HepG2 (cell line): Measurements from ENCODE around the gene ABI2. TPM values are rescaled to one million over a fixed set of nuclear protein-coding genes. Genes with fewer than 3 reads are reported as not detected.
"Not testable (repeated sequence)": the region's sequence is repeated elsewhere in the genome, so short reads cannot be mapped to it uniquely, and the experiment has no call there.

Experiments used
- ATAC-seq: fragments of 200-7000 bp; cut with Tn5 transposase; 3 replicates; pipeline ENCODE4 v1.9.1; 2020; ENCODE audit warnings: mild to moderate bottlenecking, moderate library complexity
- BruUV-seq: library from RNA; stranded (reverse); fragments of 400-500 nt; replicated peaks from 2 replicates; lab custom pipeline; 2021; lab: Mats Ljungman, UMichigan
- CTCF ChIA-PET: fragments of 300-600 bp; formaldehyde crosslinking; extraction: SDS; loops from one replicate; lab custom pipeline; 2021; ENCODE audit warnings: low total read pairs, inconsistent platforms, low intra/inter-chr PET ratio; lab: Yijun Ruan, JAX
- POLR2A ChIA-PET: fragments of 350-600 bp; sonication (Branson Sonifier 250); formaldehyde crosslinking; loops from one replicate; lab custom pipeline; 2020; ENCODE audit warnings: antibody characterized with exemption, inconsistent platforms; lab: Yijun Ruan, JAX
- DNase-seq: peaks from one replicate; pipeline ENCODE4 v3.0.0-alpha.2; 2015; ENCODE audit warnings: low spot score
- FAIRE-seq: peaks from 3 replicates; lab custom pipeline; 2011; peaks lifted over from hg19 to GRCh38; lab: Jason Lieb, UNC
- H2AFZ ChIP-seq: one replicate; pipeline ENCODE4 v1.6.1; 2011; ENCODE audit warnings: low read length, inconsistent platforms
- H3K27ac ChIP-seq: fragments of 300-600 bp; 3 replicates; pipeline ENCODE4 v1.8.0; 2011; ENCODE audit warnings: mixed run types, mild to moderate bottlenecking, mixed read lengths, low read length, inconsistent platforms; ENCODE audit not compliant: insufficient read depth; ENCODE audit errors: extremely low read length
- H3K27me3 ChIP-seq, 2 experiments: fragments of 200-600 bp in 1 of 2; 2 replicates in 1 of 2; 3 replicates in 1 of 2; pipeline versions ENCODE4 v1.6.0 to v1.8.0; 2011; ENCODE audit warnings: low read length in 2 of 2, mild to moderate bottlenecking in 2 of 2, moderate library complexity in 2 of 2, inconsistent platforms in 1 of 2; ENCODE audit not compliant: insufficient read depth in 2 of 2, control insufficient read depth in 1 of 2
- H3K36me3 ChIP-seq, 2 experiments: fragments of 200-600 bp in 1 of 2; replicated peaks in 1 of 2; 2 replicates in 1 of 2; 3 replicates in 1 of 2; pipeline versions ENCODE4 v1.5.1 to v1.8.0; 2011; ENCODE audit warnings: low read length in 2 of 2, inconsistent platforms in 1 of 2; ENCODE audit not compliant: insufficient read depth in 2 of 2, control insufficient read depth in 1 of 2
- H3K4me1 ChIP-seq: 2 replicates; pipeline ENCODE4 v1.5.1; 2012; ENCODE audit warnings: low read length, inconsistent platforms; ENCODE audit not compliant: insufficient read depth
- H3K4me2 ChIP-seq: 2 replicates; pipeline ENCODE4 v1.6.0; 2011; ENCODE audit warnings: low read depth, low read length, inconsistent platforms
- H3K4me3 ChIP-seq, 3 experiments: fragments of 200-600 bp in 1 of 3; sonication (generic), shearing (Covaris generic) in 1 of 3; replicated peaks in 1 of 3; 2 replicates each; pipeline ENCODE4 v1.5.1; 2011 to 2016; ENCODE audit warnings: low read length in 3 of 3, inconsistent platforms in 2 of 3, low read depth in 2 of 3, mild to moderate bottlenecking in 2 of 3, control low read depth in 1 of 3, mixed read lengths in 1 of 3; ENCODE audit not compliant: insufficient read depth in 1 of 3
- H3K79me2 ChIP-seq: one replicate; pipeline ENCODE4 v1.6.1; 2011; ENCODE audit warnings: low read length, inconsistent platforms; ENCODE audit not compliant: insufficient read depth
- H3K9ac ChIP-seq: 2 replicates; pipeline ENCODE4 v1.6.0; 2011; ENCODE audit warnings: mild to moderate bottlenecking, low read depth, low read length, inconsistent platforms; ENCODE audit not compliant: insufficient read depth
- H3K9me3 ChIP-seq: 2 replicates; pipeline ENCODE4 v1.5.1; 2012; ENCODE audit warnings: mild to moderate bottlenecking, low read length
- H4K20me1 ChIP-seq: 2 replicates; pipeline ENCODE4 v1.6.0; 2011; ENCODE audit warnings: inconsistent platforms, mild to moderate bottlenecking, low read length, moderate library complexity; ENCODE audit not compliant: insufficient read depth
- IKZF5 ChIP-seq: IDR thresholded peaks from 2 replicates; pipeline ENCODE4 v1.6.1; 2018; ENCODE audit warnings: missing genetic modification reagents, mild to moderate bottlenecking, missing compliant biosample characterization
- ZBTB33 ChIP-seq: sonication (generic); formaldehyde crosslinking; IDR thresholded peaks from 2 replicates; pipeline ENCODE4 v1.4.0; 2020; ENCODE audit warnings: missing genetic modification reagents
- ZNF362 ChIP-seq: sonication (generic); formaldehyde crosslinking; IDR thresholded peaks from 2 replicates; pipeline ENCODE4 v1.4.0; 2020; ENCODE audit warnings: missing genetic modification reagents, mild to moderate bottlenecking, borderline replicate concordance
- ZNF574 ChIP-seq: sonication (generic); formaldehyde crosslinking; IDR thresholded peaks from 2 replicates; pipeline ENCODE4 v1.4.0; 2020; ENCODE audit warnings: missing genetic modification reagents
- WGBS: methylation state at CpG from one replicate; pipeline ENCODE4 v1.1.6; 2017; ENCODE audit warnings: low lambda C conversion rate; 5-methylcytosine and 5-hydroxymethylcytosine counted together
- in situ Hi-C: cut with HindIII; loops from 2 replicates; pipeline ENCODE4 v1.10.0; 2017; ENCODE audit warnings: low pct_unique_long_range_greater_than_20kb; ENCODE audit not compliant: extremely low pct_ligation_motif_present
- intact Hi-C: fragments of 100-400 bp; cut with micrococcal nuclease; formaldehyde crosslinking; loops from one replicate; pipeline ENCODE4 v1.10.0; 2022; ENCODE audit not compliant: unreplicated experiment
- polyA plus RNA-seq, 8 experiments: library from polyadenylated mRNA; depleted of rRNA in 3 of 8; stranded (reverse) in 7 of 8; unstranded in 1 of 8; fragments of >200 nt; fragmentation: Illumina TruSeq in 4 of 8; extraction: Trizol in 4 of 8; gene quantifications; 2 replicates each; pipeline versions ENCODE4 v1.2.1 to v1.2.3, GENCODE V29; 2011 to 2016; ENCODE audit warnings: low read depth in 4 of 8, missing spikeins in 1 of 8, mixed read lengths in 1 of 8; ENCODE audit not compliant: insufficient read depth in 1 of 8
- total RNA-seq, 5 experiments: library from RNA; depleted of rRNA; stranded (reverse); fragments of >200 nt; fragmentation: Illumina TruSeq; extraction: Trizol; gene quantifications; 2 replicates each; pipeline ENCODE4 v1.2.3, GENCODE V29; 2016; ENCODE audit warnings: low read depth in 1 of 5

The ABI2 gene
- total and polyA plus RNA-seq, 2 of the 13 experiments (the other 11 are each of a cell fraction or from before 2014, with no cell fraction given): 28.4 to 32.4 TPM

- CTCF ChIA-PET: no interaction called here
- POLR2A ChIA-PET: no interaction called here
- Histone ChIP-seq H3K4me2 (no peak overlapping the region), H3K9ac (no peak overlapping the region), H3K27me3 (no peaks in the 10 kb centered on the region), H2AFZ (no peak overlapping the region)
- TF ChIP-seq ZNF574 (CRISPR knock-in tag) (no peak), IKZF5 (CRISPR knock-in tag) (no peak)
- TF ChIP-seq, all 625 proteins: peak for 0
- Histone ChIP-seq H3K4me3 (no peak overlapping the region), H3K79me2 (no peaks in the 10 kb centered on the region), H4K20me1 (no peaks in the 10 kb centered on the region), H3K4me1 (no peaks in the 10 kb centered on the region), H3K27ac (no peak overlapping the region), H3K9me3 (no peaks in the 10 kb centered on the region), H3K36me3 (peaks cover 2 to 24% of the 10 kb centered on the region in 2 experiments; a peak in 4 of 5 replicates)
- FAIRE-seq: no peak
- DNase-seq: no peak
- in situ Hi-C loops (no loop called here), intact Hi-C loops (no loop called here)
- ATAC-seq: no peak
- 95% methylated on average over 2 of the region's 2 CpGs for WGBS
- no TSS peak for BruUV-seq
These were observed 98.9 kb downstream of the ABI2 start for GRCh38 chr2:203427061-203427460.

- H3K27ac ChIP-seq, H3K4me2 ChIP-seq, H3K4me1 ChIP-seq, in situ Hi-C loops, H3K79me2 ChIP-seq, H3K9me3 ChIP-seq, H2AFZ ChIP-seq, FAIRE-seq, POLR2A ChIA-PET, H3K27me3 ChIP-seq, intact Hi-C loops, CTCF ChIA-PET: not testable (repeated sequence)
- ATAC-seq: peak; percentile 87
- peak; percentile 36 for DNase-seq
- H3K36me3 ChIP-seq: peaks cover 2 to 24% of the 10 kb centered on the region in 2 experiments; a peak in 4 of 5 replicates
- WGBS: over 99% methylated on average over 4 of the region's 4 CpGs
- TF ChIP-seq ZBTB33 (CRISPR knock-in tag) (peak; percentile 74), ZNF362 (CRISPR knock-in tag) (peak; percentile 17; the same call in 1 of the 2 replicates)
- TF ChIP-seq, all 625 proteins: peak for 2; not testable (repeated sequence) for 623
- H3K9ac ChIP-seq, H4K20me1 ChIP-seq, H3K4me3 ChIP-seq, BruUV-seq: not testable (repeated sequence)
These were observed 101.4 kb downstream of the ABI2 start for GRCh38 chr2:203429643-203430042.
